ENCODE data around the gene PER3. TPM values are rescaled to one million over a fixed set of nuclear protein-coding genes. Genes with fewer than 3 reads are reported as not detected.

PER3 gene
- polyA plus RNA-seq, 1 donor from 2014 or later = 0.84 TPM

DNA sequence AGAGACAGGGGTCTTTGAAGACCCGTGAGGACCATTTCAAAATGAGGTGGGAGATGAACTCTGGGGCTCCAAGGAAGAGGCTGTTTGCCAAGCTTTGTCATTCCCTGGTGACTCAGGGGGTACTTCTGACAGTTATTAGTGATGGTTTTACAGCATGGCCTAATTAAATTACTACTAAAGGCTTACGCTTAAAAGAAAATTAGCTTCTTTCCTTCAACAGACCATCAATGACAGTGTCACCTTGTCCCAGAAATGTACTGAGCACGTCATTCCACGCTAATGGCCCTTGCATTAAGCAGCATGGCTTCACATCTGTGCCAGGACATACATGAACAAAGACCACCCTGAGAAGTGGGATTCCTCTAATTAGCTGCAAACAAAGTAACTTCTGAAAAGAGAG lies 73.9 kb downstream of the PER3 start:
- Histone ChIP-seq H3K4me2 (ENCODE audit: low read length) (no peak overlapping the region), H2AFZ (ENCODE audit: low read depth, low read length) (no peak overlapping the region)

DNA sequence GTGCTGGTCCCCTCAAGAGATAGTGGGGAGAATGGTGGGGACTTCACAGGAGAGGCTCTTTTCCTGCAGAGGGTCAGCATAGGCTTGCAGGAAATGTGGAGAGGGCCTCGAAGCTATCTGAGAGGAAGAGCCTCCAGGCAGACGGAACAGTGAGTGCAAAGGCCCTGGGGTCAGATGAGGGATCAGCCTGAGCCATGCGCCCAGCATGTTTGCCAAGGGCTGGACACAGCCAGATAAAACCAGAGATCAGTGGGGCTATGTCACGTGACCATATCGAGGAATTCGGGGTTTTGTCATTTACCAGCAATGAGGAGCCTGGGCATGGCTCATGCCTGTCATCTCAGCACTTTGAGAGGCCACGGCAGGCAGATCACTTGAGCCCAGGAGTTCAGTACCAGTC lies 75.3 kb downstream of the PER3 start:
- Histone ChIP-seq H3K36me3 (ENCODE audit: insufficient read depth, low read length) (no peaks in the 10 kb centered on the region), H3K27me3 (ENCODE audit: insufficient read depth, low read depth, low read length) (no peaks in the 10 kb centered on the region), H3K9me2 (ENCODE audit: insufficient read depth, low read length) (no peaks in the 10 kb centered on the region), H3K9me3 (ENCODE audit: low read length) (no peaks in the 10 kb centered on the region), H3K79me2 (replicated peaks; ENCODE audit: insufficient read depth, low read length) (no peaks in the 10 kb centered on the region), H3F3A (ENCODE audit: insufficient read depth, low read length, poor library complexity, severe bottlenecking) (no peaks in the 10 kb centered on the region), H3K27ac (ENCODE audit: low read length) (no peak overlapping the region), H2AFZ (ENCODE audit: low read depth, low read length) (no peak overlapping the region), H3K9ac (ENCODE audit: low read length) (no peak overlapping the region), H4K20me1 (ENCODE audit: insufficient read depth) (no peaks in the 10 kb centered on the region), H3K4me2 (ENCODE audit: low read length) (no peak overlapping the region), H3K4me3 (ENCODE audit: low read length) (no peak overlapping the region)
- no peak for TF ChIP-seq EP300 (conservative IDR thresholded peaks at IDR 0.05; ENCODE audit: poor library complexity, severe bottlenecking)
- TF ChIP-seq SMC3 (conservative IDR thresholded peaks at IDR 0.05; ENCODE audit: poor library complexity) = no peak
- no peak for TF ChIP-seq POLR2AphosphoS5 (IDR thresholded peaks at IDR 0.05)
- TF ChIP-seq, protein P1, sequence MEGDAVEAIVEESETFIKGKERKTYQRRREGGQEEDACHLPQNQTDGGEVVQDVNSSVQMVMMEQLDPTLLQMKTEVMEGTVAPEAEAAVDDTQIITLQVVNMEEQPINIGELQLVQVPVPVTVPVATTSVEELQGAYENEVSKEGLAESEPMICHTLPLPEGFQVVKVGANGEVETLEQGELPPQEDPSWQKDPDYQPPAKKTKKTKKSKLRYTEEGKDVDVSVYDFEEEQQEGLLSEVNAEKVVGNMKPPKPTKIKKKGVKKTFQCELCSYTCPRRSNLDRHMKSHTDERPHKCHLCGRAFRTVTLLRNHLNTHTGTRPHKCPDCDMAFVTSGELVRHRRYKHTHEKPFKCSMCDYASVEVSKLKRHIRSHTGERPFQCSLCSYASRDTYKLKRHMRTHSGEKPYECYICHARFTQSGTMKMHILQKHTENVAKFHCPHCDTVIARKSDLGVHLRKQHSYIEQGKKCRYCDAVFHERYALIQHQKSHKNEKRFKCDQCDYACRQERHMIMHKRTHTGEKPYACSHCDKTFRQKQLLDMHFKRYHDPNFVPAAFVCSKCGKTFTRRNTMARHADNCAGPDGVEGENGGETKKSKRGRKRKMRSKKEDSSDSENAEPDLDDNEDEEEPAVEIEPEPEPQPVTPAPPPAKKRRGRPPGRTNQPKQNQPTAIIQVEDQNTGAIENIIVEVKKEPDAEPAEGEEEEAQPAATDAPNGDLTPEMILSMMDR (IDR thresholded peaks at IDR 0.05; ENCODE audit: poor library complexity, severe bottlenecking) = no peak
- TF ChIP-seq, protein P2, sequence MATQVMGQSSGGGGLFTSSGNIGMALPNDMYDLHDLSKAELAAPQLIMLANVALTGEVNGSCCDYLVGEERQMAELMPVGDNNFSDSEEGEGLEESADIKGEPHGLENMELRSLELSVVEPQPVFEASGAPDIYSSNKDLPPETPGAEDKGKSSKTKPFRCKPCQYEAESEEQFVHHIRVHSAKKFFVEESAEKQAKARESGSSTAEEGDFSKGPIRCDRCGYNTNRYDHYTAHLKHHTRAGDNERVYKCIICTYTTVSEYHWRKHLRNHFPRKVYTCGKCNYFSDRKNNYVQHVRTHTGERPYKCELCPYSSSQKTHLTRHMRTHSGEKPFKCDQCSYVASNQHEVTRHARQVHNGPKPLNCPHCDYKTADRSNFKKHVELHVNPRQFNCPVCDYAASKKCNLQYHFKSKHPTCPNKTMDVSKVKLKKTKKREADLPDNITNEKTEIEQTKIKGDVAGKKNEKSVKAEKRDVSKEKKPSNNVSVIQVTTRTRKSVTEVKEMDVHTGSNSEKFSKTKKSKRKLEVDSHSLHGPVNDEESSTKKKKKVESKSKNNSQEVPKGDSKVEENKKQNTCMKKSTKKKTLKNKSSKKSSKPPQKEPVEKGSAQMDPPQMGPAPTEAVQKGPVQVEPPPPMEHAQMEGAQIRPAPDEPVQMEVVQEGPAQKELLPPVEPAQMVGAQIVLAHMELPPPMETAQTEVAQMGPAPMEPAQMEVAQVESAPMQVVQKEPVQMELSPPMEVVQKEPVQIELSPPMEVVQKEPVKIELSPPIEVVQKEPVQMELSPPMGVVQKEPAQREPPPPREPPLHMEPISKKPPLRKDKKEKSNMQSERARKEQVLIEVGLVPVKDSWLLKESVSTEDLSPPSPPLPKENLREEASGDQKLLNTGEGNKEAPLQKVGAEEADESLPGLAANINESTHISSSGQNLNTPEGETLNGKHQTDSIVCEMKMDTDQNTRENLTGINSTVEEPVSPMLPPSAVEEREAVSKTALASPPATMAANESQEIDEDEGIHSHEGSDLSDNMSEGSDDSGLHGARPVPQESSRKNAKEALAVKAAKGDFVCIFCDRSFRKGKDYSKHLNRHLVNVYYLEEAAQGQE (IDR thresholded peaks at IDR 0.05; ENCODE audit: borderline replicate concordance) = no peak
- no peak for TF ChIP-seq MXI1 (conservative IDR thresholded peaks at IDR 0.05; ENCODE audit: poor library complexity, severe bottlenecking)
- TF ChIP-seq EZH2 (IDR thresholded peaks at IDR 0.05; ENCODE audit: borderline replicate concordance, insufficient read depth, low read length, poor library complexity, severe bottlenecking) = no peak
- no peak for TF ChIP-seq RAD21 (conservative IDR thresholded peaks at IDR 0.05)
- no peak for TF ChIP-seq TAF1 (IDR thresholded peaks at IDR 0.05; ENCODE audit: low read depth)

More for the DNA sequence above, 73.9 kb downstream of the PER3 start:
- no peaks in the 10 kb centered on the region for H3K9me2 ChIP-seq (ENCODE audit: insufficient read depth, low read length)
- H4K20me1 ChIP-seq (ENCODE audit: insufficient read depth) = no peaks in the 10 kb centered on the region
- no peak overlapping the region for H3K27ac ChIP-seq (ENCODE audit: low read length)
- no peaks in the 10 kb centered on the region for H3K36me3 ChIP-seq (ENCODE audit: insufficient read depth, low read length)
- H3K9ac ChIP-seq (ENCODE audit: low read length) = no peak overlapping the region
- no peak for TF ChIP-seq SMC3 (conservative IDR thresholded peaks at IDR 0.05; ENCODE audit: poor library complexity)
- no peak for TF ChIP-seq EP300 (conservative IDR thresholded peaks at IDR 0.05; ENCODE audit: poor library complexity, severe bottlenecking)
- no peak for TF ChIP-seq RAD21 (conservative IDR thresholded peaks at IDR 0.05)
- no peak for TF ChIP-seq TAF1 (IDR thresholded peaks at IDR 0.05; ENCODE audit: low read depth)
- no peak for TF ChIP-seq POLR2AphosphoS5 (IDR thresholded peaks at IDR 0.05)
- TF ChIP-seq, protein P1 (IDR thresholded peaks at IDR 0.05; ENCODE audit: poor library complexity, severe bottlenecking) = no peak
- TF ChIP-seq, protein P2 (IDR thresholded peaks at IDR 0.05; ENCODE audit: borderline replicate concordance) = no peak
- no peak for TF ChIP-seq EZH2 (IDR thresholded peaks at IDR 0.05; ENCODE audit: borderline replicate concordance, insufficient read depth, low read length, poor library complexity, severe bottlenecking)
- TF ChIP-seq MXI1 (conservative IDR thresholded peaks at IDR 0.05; ENCODE audit: poor library complexity, severe bottlenecking) = no peak
- H3K4me3 ChIP-seq (ENCODE audit: low read length) = no peak overlapping the region
- no peaks in the 10 kb centered on the region for H3K27me3 ChIP-seq (ENCODE audit: insufficient read depth, low read depth, low read length)
- H3K9me3 ChIP-seq (ENCODE audit: low read length) = no peaks in the 10 kb centered on the region
- no peaks in the 10 kb centered on the region for H3K79me2 ChIP-seq (replicated peaks; ENCODE audit: insufficient read depth, low read length)
- no peaks in the 10 kb centered on the region for H3F3A ChIP-seq (ENCODE audit: insufficient read depth, low read length, poor library complexity, severe bottlenecking)

All from neural cell (in vitro differentiated cells).